HG03196 (cell line): ENCODE results near the gene PRLHR.

ENCODE experiments used
- ATAC-seq: cut with Tn5 transposase; IDR thresholded peaks from one replicate; pipeline ENCODE4 v1.9.1; 2021; ENCODE audit not compliant: unreplicated experiment

PRLHR gene

DNA sequence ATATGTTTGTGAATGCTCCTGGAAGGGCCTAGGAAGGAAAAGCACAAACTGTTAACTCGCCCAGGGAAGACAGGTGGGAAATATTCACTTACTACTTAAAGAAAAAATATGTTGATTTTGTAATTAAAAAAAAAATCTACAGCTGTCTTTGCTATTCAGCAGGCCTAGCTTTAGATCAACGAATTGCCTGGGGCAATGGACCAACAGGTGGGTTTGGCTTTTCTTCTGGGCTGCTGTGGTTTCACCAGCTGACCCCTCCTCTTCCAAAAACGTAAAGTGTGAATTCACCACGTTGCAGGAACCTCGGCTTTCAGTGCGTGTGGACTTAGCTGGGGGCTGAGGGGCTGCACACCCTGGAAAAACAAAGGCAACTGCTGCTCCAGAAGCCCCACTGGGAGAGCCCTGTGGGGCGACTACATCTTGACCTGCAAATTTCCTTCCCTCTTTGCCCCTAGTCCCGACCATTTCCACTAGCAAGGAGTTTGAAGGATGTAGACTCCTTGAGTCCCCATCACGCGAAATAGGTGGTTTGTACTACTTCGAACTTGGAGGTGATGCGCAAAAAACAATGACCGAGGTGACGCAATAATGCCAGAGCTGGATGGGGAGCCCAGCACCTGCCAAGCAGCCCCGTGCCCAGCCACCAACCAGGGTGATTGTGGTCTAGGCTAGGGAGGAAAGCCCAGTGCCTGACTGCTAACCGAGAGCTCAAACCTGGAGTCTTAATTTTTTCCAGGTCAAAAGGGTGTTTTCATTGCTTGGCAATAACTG, 7.4 kb downstream of the PRLHR start:
- no peak for ATAC-seq

DNA sequence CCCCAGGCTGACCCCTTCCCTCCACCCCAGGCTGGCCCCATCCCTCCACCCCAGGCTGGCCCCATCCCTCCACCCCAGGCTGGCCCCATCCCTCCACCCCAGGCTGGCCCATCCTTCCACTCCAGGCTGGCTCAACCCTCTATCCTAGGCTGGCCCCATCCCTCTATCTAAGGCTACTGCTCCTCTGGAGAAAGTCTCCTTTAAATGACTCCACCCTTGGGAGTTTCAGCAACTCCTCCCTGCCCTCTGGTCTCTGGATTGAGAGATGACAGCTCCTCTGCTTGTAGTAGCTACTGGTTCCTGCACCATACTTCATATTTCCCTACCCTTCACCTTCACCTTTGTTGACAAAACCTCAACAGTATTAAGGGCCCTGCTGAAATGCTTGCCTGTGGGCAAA, 8.5 kb downstream of the PRLHR start:
- no peak for ATAC-seq

DNA sequence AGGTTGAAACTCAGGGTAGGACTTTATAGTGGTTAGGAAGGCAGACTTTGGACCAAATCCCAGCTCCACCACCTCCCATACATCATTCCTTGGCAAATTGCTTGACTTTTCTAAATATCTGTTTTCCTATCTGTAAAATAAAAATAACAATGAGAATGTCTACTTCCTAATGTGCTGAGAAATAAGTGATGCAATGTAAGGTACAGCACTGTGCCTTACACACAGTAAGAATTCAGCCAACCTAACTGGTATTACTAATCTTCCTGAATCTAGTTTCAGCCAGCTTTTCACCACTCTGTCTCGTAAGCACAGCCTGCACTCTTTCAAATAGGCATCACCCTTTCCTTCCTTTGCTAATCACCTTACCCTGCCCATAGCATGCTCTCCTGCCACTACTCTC, 9.7 kb downstream of the PRLHR start:
- ATAC-seq, result no peak

DNA sequence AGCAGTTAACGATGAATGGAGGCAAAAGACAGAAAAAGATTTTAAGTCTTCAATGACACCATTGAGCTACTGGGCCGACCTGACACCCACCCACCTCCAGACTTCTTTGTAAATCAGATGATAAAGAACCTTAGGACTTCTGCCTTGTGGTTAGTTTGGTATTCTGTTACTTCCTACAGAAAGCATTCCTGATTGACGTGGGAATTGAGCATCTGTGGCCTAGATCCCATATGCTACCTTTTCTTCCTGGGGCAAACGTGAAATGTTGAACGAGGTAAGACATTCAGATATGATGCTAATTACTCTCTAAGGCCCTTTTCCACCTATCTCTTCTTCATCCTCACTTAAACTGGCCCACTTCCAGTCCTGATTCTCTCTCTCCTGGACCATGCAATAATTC, 10.2 kb downstream of the PRLHR start:
- no peak for ATAC-seq

DNA sequence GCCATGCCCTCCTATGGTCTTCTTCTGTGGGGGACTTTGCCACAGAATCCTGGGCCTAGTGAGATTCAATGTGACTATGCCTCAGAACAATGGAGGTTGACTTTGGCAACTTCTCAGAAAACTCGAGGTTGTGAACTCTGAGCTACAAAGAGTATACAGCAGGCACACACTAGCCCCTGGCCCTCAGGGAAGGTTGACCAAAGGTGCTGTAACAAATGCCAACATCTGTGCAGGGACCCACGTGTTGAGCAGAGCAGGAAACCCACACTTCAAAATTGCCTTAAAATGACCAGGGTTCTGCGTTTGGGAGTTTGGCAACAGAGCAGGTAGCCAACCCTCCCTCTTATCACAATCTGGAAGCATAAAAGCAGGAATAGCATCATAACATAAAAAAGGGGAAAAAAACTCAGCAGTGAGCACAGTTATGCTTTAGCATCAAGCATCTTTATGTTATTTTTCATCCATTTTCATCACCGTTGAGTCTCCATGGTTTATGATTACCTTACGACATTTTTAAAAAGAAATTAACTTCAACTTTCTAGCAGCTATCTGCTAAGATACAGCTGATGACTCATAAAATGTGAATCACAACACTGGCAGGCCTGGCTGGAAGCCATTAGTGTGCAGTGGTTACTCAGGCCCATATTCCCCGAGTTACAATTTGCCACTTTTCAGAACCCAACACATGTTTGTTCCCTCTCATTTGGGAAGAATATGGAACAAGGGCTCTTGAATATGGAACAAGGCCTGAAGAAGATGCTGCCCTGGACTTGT, 11.1 kb downstream of the PRLHR start:
- no peak for ATAC-seq

DNA sequence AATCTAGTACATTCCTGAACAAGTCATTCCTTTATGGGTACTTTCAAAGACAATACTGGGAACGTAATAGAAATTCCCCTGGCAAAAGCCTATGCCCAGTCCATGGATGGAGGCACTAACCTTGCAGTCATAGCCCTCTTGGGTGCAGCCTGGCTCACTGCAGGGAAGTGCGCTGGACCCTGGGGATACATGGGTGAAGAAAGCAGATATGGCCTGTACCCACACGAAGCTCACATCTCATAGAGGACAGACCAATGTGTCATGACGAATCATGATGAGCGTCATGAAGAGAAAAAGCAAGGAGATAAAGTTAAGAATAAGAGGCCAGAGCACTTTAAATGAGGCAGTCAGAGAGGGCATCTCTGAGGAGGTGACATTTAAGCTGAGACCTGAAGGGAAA, 11.8 kb downstream of the PRLHR start:
- ATAC-seq, result no peak

DNA sequence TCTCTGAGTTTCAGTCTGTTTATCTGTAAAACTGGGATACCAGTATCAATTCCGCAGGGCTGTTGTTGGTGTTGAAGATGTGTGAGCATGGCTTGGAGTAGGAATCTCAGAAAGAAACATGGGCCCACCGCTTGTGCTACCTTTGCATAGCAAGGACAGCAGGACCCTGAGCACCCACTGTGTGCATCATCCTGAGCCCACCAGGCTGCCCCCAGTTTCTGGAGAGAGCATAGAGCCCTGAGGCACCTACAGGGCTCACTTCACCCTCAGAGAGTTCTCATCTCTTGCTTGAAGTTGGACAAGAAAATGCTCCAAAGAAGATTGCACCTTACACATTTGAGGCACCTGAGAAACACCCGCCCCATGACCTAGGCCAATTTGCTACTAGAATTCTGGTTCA, 12.9 kb downstream of the PRLHR start:
- ATAC-seq, result no peak

DNA sequence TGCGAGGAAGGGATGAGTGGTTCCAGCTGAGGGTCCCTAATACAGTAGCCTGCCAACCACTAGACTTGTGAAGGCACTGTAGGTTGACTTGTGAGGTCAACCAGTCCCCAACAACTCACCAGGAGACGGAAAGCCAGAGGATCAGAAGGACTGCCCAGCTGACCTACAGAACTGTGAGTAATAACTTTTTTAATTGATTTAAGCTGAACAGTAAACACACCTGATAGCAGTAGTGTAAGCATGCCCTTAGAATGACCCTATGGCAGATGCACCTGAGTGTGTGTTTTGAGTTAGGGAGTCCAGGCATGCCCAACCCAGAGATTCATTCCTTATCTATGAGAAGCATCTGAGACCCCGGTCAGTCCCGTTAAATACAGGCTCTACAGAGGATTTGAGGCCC, 14.1 kb downstream of the PRLHR start:
- no peak for ATAC-seq

DNA sequence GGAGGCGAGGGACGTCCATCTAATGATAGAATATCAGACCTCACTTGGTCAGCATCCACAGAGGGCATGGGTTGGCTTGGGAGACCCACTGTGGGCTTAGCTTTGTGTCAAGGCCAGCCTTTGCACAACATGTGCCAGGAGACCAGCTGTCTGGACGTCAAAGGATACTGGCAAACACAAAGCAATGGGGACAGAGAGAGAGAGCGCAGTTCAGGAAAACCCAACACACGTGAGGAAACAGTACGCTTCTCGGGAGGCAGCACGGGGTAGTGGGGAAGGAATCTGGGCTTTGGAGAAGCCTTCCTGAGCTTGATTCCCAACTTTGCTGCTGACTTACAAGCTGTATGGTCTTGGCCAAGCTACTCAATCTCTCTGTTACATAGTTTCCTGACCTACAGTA, 14.7 kb downstream of the PRLHR start:
- no peak for ATAC-seq

DNA sequence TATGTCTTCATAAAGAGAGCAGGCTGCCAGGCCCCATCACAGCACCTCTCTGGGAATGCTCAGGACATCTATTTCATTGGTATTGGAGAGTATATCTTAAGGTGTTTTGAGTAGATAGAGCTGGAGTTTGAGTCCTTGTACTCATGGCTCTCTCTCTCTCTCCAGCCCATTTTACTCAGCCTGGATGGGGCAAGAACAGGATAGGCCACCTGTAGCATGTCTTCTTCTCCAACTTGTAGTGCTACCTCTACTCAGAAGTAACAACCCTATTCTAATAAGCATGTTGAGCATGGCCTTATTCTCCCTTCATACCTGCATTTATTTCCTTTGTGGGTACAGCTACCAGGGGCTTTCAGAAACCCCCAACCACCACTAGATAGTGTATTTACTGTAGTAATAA, 21.9 kb downstream of the PRLHR start:
- no peak for ATAC-seq

DNA sequence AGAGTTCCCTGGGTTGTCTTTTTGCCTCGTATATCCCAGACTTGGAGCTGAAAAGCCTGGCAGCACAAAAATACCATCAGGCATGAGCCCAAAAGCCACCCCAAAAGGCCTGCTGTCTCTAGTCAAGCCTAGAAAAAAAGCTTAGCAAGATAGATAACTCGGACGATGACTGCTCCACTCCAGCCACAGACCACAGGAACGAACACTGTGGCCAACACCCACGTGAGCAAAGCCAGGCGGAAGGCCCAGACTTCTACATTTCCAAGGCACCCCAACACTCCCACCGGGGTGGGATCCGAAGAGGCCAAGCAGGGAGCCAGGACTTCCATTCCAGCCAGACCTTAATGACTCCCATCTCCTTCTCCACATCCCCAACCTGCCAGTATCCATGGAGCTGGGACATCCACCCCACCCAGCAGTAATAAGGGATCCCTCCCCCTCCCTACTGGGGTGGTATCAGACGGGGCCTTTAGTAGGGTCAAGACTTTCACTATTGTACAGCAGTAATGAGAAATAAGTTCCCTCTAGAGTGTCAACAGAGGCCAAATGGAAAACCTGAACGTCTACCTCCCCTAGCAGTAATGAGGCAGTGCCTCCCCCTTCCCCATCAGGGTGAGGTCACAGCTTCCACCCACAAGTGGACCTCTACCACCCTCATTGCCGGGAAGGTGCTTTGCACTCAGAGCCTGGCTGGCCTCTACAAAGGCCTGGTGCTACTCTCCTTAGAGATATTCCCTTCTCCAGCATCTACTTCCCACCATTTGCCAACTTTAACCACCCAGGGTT, 23.0 kb downstream of the PRLHR start:
- ATAC-seq, result no peak

DNA sequence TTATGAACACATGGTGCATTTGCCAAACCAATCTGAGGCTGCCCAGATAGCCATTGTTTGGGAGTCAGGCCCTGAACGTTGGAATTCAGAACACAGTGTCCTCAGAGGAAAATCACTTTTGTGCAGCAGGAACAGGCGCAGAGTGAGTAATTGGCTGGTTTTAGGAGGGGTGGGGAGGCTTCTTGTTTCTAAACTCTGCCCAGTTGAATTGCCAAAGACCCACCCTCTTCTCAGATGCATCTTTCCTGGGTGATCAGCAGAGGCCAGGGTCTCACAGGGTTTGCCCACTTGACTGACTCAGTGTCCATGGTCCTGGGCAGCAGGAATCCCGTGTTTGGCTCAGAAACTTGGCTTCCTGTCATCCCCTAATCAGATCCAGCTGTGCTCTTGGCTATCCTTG, 24.3 kb downstream of the PRLHR start:
- ATAC-seq, result no peak

DNA sequence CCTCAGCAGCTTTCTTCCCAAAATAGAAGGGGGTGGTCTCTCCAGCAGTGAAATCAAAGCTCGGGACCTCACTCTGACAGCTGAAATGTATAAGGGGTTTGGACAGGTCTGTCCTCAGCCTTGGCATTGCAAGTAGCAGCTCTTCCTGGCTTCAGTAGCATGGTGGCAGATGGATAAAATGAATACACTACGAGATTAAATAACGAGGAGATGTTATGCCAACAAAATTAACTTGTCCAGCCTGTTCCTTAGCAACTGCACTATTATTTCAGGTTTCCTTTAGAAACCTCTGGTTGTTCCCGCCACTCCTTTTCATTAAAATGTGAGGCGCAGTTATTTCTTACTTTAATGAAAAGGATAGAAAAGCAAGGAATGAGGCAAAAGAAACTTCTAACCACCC, 24.9 kb downstream of the PRLHR start:
- ATAC-seq, result no peak

DNA sequence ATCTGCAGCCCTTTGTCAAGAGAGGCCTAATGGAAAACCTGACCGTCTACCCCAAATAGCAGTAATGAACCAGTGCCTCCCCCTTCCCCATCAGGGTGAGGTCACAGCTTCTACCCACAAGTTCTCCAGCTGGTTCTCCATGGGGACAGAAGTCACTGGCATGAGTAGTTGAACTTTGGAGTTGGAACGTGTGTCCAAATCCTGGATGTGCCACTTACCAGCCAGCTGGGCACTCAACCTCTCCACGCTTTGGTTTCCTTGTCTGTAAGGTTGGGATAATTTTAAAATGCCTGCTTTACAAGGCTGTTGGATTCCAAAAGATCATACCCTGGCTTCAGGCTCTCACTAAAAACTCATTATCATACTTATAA, 25.6 kb downstream of the PRLHR start:
- ATAC-seq, result no peak

DNA sequence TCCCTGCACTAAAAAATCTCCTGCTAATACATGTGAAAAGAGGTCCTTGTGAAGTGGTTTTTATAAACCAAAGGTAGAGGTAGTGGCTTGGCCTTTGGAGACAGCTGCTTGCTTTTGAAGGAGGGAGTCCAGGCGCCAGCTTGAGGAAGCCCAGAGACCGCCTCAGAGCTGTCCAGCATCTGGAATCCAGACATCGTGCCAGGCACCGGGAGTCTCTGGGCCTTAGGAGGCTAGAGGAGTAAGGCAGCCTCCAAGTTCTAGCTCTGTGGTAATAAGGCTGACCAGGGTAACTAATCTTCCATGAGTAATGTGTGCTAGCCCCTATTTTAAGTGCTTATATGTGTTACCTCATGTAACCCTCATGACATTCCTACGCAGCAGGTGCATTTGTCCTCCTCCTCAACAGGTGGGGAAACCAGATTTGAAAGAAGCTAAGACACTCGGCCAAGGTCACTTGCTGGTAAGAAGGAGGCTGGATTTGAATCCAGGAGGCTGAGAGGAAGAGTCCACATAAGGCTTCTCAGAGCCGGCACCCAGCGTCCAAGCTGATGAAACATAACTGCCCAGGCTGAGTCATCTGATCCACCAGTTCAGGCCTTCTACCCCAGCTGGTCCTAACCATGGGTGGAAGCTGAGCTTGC, 26.1 kb downstream of the PRLHR start:
- no peak for ATAC-seq

DNA sequence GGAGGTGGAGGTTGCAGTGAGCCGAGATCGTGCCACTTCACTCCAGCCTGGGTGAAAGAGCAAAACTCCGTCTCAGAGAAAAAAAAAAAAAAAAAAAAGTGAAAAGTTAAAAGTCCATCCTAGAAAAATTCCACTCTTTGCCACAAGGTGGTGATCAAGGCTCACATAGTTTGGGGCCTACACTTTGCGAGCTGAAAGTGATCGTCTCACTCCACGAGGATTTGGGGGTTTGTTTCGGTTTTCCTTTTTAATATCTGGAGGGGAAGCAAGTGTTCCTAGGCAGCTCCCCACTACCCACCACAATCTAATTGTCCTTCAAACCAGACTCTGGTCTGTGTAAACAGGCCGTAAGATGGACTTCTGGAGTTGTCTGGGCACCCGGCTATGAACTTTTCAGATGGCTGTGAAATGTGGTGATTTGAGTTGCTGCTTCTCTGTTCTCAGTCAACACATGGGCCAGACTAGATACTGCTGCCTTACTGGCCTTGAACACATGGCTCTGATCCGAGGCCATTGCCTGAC, 27.1 kb downstream of the PRLHR start:
- ATAC-seq, result no peak

DNA sequence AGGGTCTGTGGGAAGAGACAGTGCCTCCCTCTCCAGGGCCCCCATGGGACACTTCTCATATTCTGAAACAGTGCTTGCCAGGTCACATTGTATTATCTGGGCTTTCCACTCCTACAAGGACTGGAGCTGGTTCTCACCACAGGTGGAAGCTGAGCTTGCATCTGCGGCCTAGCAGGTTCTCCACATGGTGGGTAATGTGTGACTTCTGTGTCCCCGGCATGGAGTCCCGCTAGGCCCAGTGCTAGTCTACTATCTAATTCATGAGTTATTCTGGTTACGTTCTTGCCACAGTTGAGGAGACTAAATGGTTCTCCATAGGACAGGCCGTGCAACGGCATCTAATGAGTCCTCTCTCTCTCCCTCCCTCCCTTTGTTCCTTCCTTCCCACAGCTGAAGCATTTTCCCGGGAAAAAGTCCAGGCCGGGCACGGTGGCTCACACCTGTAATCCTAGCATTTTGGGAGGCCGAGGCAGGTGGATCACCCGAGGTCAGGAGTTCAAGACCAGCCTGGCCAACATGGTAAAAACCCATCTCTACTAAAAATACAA, 27.7 kb downstream of the PRLHR start:
- ATAC-seq, result no peak

DNA sequence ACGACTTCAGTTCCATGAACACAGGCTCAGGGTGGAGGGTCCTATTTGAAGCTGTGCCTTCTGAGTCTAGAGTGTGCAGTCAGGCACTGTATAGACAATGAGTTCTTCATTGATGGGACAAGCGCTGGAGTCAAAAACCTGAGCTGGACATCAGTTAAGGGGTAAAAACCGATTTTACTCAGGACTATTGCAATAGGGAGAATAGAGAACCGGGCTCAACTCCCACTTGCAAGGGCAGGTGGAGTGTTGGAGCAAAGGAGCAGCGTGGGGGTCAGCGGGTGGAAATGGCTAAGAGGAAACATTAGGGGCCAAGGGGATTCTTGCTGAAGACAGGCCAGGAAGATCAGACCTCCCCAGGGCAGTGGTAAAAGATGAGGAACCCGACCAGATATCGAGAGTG, 28.5 kb downstream of the PRLHR start:
- ATAC-seq, result no peak

DNA sequence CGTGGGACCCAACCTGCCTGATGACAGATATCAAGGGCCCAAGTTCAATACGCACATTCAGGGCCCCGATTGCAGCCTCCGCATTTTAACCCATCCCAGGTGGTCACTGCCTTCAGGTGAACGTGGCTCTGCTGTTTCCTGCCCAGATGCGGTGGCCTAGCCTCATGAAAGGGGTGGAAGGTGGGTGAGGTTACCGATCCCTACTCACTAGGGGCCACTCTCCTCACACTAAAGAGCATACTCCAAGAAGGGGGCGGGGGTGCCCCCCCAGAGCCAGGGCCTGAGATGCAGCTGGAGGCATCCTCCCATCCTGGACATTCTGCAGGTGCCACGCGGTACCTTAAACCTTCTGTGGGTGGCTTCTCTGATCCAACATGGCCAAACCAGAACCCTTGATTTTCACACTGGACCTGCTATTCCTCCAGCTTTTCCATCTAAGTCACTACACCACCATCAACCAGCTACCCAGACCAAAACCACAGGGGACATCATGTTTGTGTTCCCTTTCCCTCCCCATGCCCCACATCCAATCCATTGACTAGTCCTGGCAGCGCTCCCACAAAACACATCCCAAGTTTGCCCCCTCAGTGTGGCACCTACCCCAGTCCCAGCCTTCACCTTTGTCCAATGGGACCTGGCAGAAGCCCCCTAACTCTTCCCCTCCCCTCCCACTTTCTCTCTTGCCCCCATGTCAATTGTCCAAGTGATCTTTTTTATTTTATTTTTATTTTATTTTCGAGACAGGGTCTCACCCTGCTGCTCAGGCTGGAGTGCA, 30.0 kb downstream of the PRLHR start:
- no peak for ATAC-seq

DNA sequence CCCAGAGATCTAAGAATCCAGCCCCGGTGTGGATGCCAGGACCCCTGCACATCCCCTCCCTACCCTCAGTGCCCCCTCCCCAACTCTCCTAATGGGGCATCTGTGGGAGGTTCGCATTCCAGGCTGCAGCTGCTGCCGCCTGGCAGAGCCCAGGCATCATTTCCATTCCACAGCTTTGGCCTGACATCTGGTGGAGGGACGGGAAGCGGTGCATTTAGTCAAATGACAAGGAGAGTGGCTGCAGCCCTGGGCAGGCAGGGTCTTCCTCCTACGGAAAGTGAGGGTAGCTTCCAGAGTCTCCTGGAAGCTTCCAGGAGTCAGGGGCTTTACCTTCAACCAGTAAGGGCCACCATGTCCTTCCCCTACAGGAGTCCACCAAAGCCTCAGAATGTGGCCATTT, 30.8 kb downstream of the PRLHR start:
- ATAC-seq, result no peak
